ENCODE data around the gene MICOS13.

The MICOS13 gene

GRCh38 chr19:5717215-5717935 is 37.1 kb upstream of the MICOS13 start:
- Histone ChIP-seq H3K4me1 (ENCODE audit: control insufficient read depth in 2 of 2, insufficient read depth in 1 of 2, low read depth in 1 of 2, low read length in 2 of 2) (peaks cover 5 to 9% of the 10 kb centered on the region in 2 donors), H3K27me3 (ENCODE audit: control insufficient read depth in 3 of 3, insufficient read depth in 3 of 3, low read depth in 1 of 3, low read length in 3 of 3) (no peaks in the 10 kb centered on the region), H2AFZ (ENCODE audit: low read length) (no peak overlapping the region), H2BK120ac (ENCODE audit: low read depth, low read length) (no peak overlapping the region), H3K79me1 (ENCODE audit: low read depth, low read length) (peaks cover 9% of the 10 kb centered on the region), H2AK5ac (ENCODE audit: low read depth, low read length) (no peak overlapping the region), H4K8ac (ENCODE audit: low read depth, low read length) (no peak overlapping the region), H3K36me3 (replicated peaks in 1 of 2; ENCODE audit: control insufficient read depth in 2 of 2, insufficient read depth in 2 of 2, low read length in 2 of 2) (peaks cover 20 to 45% of the 10 kb centered on the region in 2 donors), H3K4me2 (ENCODE audit: insufficient read depth, low read length, poor library complexity, severe bottlenecking) (no peak overlapping the region), H2BK5ac (ENCODE audit: low read length) (no peak overlapping the region), H3K18ac (ENCODE audit: low read length) (no peak overlapping the region), H3K27ac (replicated peaks; ENCODE audit: low read length) (no peak overlapping the region), H3K9me3 (replicated peaks in 1 of 2; ENCODE audit: control insufficient read depth in 2 of 2, insufficient read depth in 1 of 2, low read depth in 1 of 2, low read length in 2 of 2) (no peaks in the 10 kb centered on the region), H3K14ac (ENCODE audit: low read length) (no peak overlapping the region), H3K4me3 (ENCODE audit: low read length in 2 of 2) (peak overlapping the region in 1 of 2 donors; percentile 3), H4K91ac (ENCODE audit: low read depth, low read length, poor library complexity) (no peak overlapping the region), H3K23ac (ENCODE audit: low read depth, low read length, poor library complexity) (no peak overlapping the region), H3K4ac (ENCODE audit: low read length) (no peak overlapping the region), H2BK12ac (ENCODE audit: low read length) (no peak overlapping the region), H2BK15ac (ENCODE audit: low read length) (no peak overlapping the region), H3K9ac (ENCODE audit: low read depth, low read length, poor library complexity) (no peak overlapping the region)
- no CpG with 5 or more reads among the region's 8 CpGs for WGBS, 2 donors (ENCODE audit: extremely low coverage in 2 of 2, insufficient read length in 2 of 2, insufficient replicate concordance in 1 of 2)
- no peak for DNase-seq (ENCODE audit: low spot score)

DNA sequence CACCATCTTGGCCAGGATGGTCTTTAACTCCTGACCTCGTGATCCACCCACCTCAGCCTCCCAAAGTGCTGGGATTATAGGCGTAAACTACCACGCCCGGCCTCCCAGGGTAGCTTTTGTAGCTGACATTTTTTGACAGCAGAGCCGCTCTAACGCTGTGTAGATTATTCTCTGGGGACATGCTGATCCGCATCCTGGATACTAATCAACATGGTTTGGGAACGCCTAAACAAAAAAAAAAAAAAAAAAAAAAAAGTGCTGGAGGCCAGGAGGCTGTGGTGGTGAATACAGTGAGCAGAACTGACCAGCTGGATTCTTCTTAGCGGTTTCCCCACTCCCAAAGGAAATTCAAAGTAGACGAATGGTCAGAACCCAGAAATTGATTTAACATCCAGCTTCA is 34.5 kb upstream of the MICOS13 start:
- no peaks in the 10 kb centered on the region for H3K9me3 ChIP-seq (replicated peaks in 1 of 2; ENCODE audit: control insufficient read depth in 2 of 2, insufficient read depth in 1 of 2, low read depth in 1 of 2, low read length in 2 of 2)
- H2AK5ac ChIP-seq (ENCODE audit: low read depth, low read length), result no peak overlapping the region
- no peak overlapping the region for H2BK15ac ChIP-seq (ENCODE audit: low read length)
- H3K4ac ChIP-seq (ENCODE audit: low read length), result no peak overlapping the region
- no peak overlapping the region for H3K4me2 ChIP-seq (ENCODE audit: insufficient read depth, low read length, poor library complexity, severe bottlenecking)
- peaks cover 12% of the 10 kb centered on the region for H3K79me1 ChIP-seq (ENCODE audit: low read depth, low read length)
- H3K27me3 ChIP-seq (ENCODE audit: control insufficient read depth in 3 of 3, insufficient read depth in 3 of 3, low read depth in 1 of 3, low read length in 3 of 3), result no peaks in the 10 kb centered on the region
- DNase-seq (ENCODE audit: low spot score), result no peak
- H4K8ac ChIP-seq (ENCODE audit: low read depth, low read length), result no peak overlapping the region
- H3K36me3 ChIP-seq (replicated peaks in 1 of 2; ENCODE audit: control insufficient read depth in 2 of 2, insufficient read depth in 2 of 2, low read length in 2 of 2), result peaks cover 38 to 69% of the 10 kb centered on the region in 2 donors
- H3K14ac ChIP-seq (ENCODE audit: low read length), result no peak overlapping the region
- H3K18ac ChIP-seq (ENCODE audit: low read length), result no peak overlapping the region
- no peak overlapping the region for H3K4me3 ChIP-seq (ENCODE audit: low read length in 2 of 2)
- no CpG with 5 or more reads among the region's 10 CpGs for WGBS, 2 donors (ENCODE audit: extremely low coverage in 2 of 2, insufficient read length in 2 of 2, insufficient replicate concordance in 1 of 2)
- H2AFZ ChIP-seq (ENCODE audit: low read length), result no peak overlapping the region
- no peak overlapping the region for H3K9ac ChIP-seq (ENCODE audit: low read depth, low read length, poor library complexity)
- no peak overlapping the region for H2BK120ac ChIP-seq (ENCODE audit: low read depth, low read length)
- H2BK12ac ChIP-seq (ENCODE audit: low read length), result no peak overlapping the region
- no peak overlapping the region for H3K27ac ChIP-seq (replicated peaks; ENCODE audit: low read length)
- peaks cover 5 to 8% of the 10 kb centered on the region in 2 donors for H3K4me1 ChIP-seq (ENCODE audit: control insufficient read depth in 2 of 2, insufficient read depth in 1 of 2, low read depth in 1 of 2, low read length in 2 of 2)
- no peak overlapping the region for H4K91ac ChIP-seq (ENCODE audit: low read depth, low read length, poor library complexity)
- H2BK5ac ChIP-seq (ENCODE audit: low read length), result no peak overlapping the region
- no peak overlapping the region for H3K23ac ChIP-seq (ENCODE audit: low read depth, low read length, poor library complexity)

DNA sequence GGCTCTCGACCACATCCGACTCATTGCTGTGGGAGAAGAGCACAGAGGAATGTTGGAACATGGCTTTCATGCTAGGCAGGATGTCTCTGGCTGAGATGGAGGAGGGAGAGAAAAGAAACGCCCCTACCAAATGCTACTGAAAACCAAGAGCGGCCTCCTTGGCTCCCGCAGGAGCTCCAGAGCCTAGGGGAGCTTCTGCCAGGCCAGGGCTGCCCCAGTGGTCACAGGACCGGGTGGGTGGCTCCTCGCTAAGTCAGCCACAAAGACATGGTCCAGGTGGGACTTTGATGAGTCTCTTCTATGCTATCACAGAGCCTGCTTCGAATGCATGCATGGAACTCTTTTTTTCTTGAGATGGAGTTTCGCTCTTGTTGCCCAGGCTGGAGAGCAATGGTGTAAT is 32.9 kb upstream of the MICOS13 start:
- Histone ChIP-seq H3K27ac (replicated peaks; ENCODE audit: low read length) (no peak overlapping the region), H3K4me2 (ENCODE audit: insufficient read depth, low read length, poor library complexity, severe bottlenecking) (no peak overlapping the region), H3K18ac (ENCODE audit: low read length) (no peak overlapping the region), H2AK5ac (ENCODE audit: low read depth, low read length) (no peak overlapping the region), H3K4me3 (ENCODE audit: low read length in 2 of 2) (no peak overlapping the region), H3K79me1 (ENCODE audit: low read depth, low read length) (peaks cover 8% of the 10 kb centered on the region), H3K27me3 (ENCODE audit: control insufficient read depth in 3 of 3, insufficient read depth in 3 of 3, low read depth in 1 of 3, low read length in 3 of 3) (no peaks in the 10 kb centered on the region), H3K23ac (ENCODE audit: low read depth, low read length, poor library complexity) (no peak overlapping the region), H4K91ac (ENCODE audit: low read depth, low read length, poor library complexity) (no peak overlapping the region), H3K4ac (ENCODE audit: low read length) (no peak overlapping the region), H2BK15ac (ENCODE audit: low read length) (no peak overlapping the region), H3K14ac (ENCODE audit: low read length) (no peak overlapping the region), H2BK12ac (ENCODE audit: low read length) (no peak overlapping the region), H4K8ac (ENCODE audit: low read depth, low read length) (no peak overlapping the region), H3K9ac (ENCODE audit: low read depth, low read length, poor library complexity) (no peak overlapping the region), H2BK120ac (ENCODE audit: low read depth, low read length) (no peak overlapping the region), H2BK5ac (ENCODE audit: low read length) (no peak overlapping the region), H2AFZ (ENCODE audit: low read length) (no peak overlapping the region), H3K9me3 (replicated peaks in 1 of 2; ENCODE audit: control insufficient read depth in 2 of 2, insufficient read depth in 1 of 2, low read depth in 1 of 2, low read length in 2 of 2) (no peaks in the 10 kb centered on the region), H3K4me1 (ENCODE audit: control insufficient read depth in 2 of 2, insufficient read depth in 1 of 2, low read depth in 1 of 2, low read length in 2 of 2) (no peaks in the 10 kb centered on the region), H3K36me3 (replicated peaks in 1 of 2; ENCODE audit: control insufficient read depth in 2 of 2, insufficient read depth in 2 of 2, low read length in 2 of 2) (peaks cover 42 to 81% of the 10 kb centered on the region in 2 donors)
- DNase-seq (ENCODE audit: low spot score), result no peak
- no CpG with 5 or more reads among the region's 9 CpGs for WGBS, 2 donors (ENCODE audit: extremely low coverage in 2 of 2, insufficient read length in 2 of 2, insufficient replicate concordance in 1 of 2)

GRCh38 chr19:5711713-5712161 is 31.4 kb upstream of the MICOS13 start:
- no peak overlapping the region for H3K9ac ChIP-seq (ENCODE audit: low read depth, low read length, poor library complexity)
- H3K79me1 ChIP-seq (ENCODE audit: low read depth, low read length), result peaks cover 8% of the 10 kb centered on the region
- no peak overlapping the region for H2AK5ac ChIP-seq (ENCODE audit: low read depth, low read length)
- H3K18ac ChIP-seq (ENCODE audit: low read length), result no peak overlapping the region
- H3K27ac ChIP-seq (replicated peaks; ENCODE audit: low read length), result no peak overlapping the region
- peak overlapping the region; percentile 53 for H2BK5ac ChIP-seq (ENCODE audit: low read length)
- no CpG with 5 or more reads among the region's 25 CpGs for WGBS, 2 donors (ENCODE audit: extremely low coverage in 2 of 2, insufficient read length in 2 of 2, insufficient replicate concordance in 1 of 2)
- no peak overlapping the region for H4K91ac ChIP-seq (ENCODE audit: low read depth, low read length, poor library complexity)
- H3K36me3 ChIP-seq (replicated peaks in 1 of 2; ENCODE audit: control insufficient read depth in 2 of 2, insufficient read depth in 2 of 2, low read length in 2 of 2), result peaks cover 50 to 85% of the 10 kb centered on the region in 2 donors
- no peak overlapping the region for H3K23ac ChIP-seq (ENCODE audit: low read depth, low read length, poor library complexity)
- H3K4me1 ChIP-seq (ENCODE audit: control insufficient read depth in 2 of 2, insufficient read depth in 1 of 2, low read depth in 1 of 2, low read length in 2 of 2), result no peaks in the 10 kb centered on the region
- H3K4me3 ChIP-seq (ENCODE audit: low read length in 2 of 2), result no peak overlapping the region
- no peak overlapping the region for H2BK15ac ChIP-seq (ENCODE audit: low read length)
- H4K8ac ChIP-seq (ENCODE audit: low read depth, low read length), result no peak overlapping the region
- no peak overlapping the region for H2AFZ ChIP-seq (ENCODE audit: low read length)
- no peak for DNase-seq (ENCODE audit: low spot score)
- no peaks in the 10 kb centered on the region for H3K27me3 ChIP-seq (ENCODE audit: control insufficient read depth in 3 of 3, insufficient read depth in 3 of 3, low read depth in 1 of 3, low read length in 3 of 3)
- no peak overlapping the region for H3K4me2 ChIP-seq (ENCODE audit: insufficient read depth, low read length, poor library complexity, severe bottlenecking)
- H3K9me3 ChIP-seq (replicated peaks in 1 of 2; ENCODE audit: control insufficient read depth in 2 of 2, insufficient read depth in 1 of 2, low read depth in 1 of 2, low read length in 2 of 2), result no peaks in the 10 kb centered on the region
- no peak overlapping the region for H3K4ac ChIP-seq (ENCODE audit: low read length)
- no peak overlapping the region for H2BK120ac ChIP-seq (ENCODE audit: low read depth, low read length)
- H2BK12ac ChIP-seq (ENCODE audit: low read length), result no peak overlapping the region
- H3K14ac ChIP-seq (ENCODE audit: low read length), result no peak overlapping the region

Measured in neuronal stem cell (in vitro differentiated cells).